ENCODE data around the gene ERMN.

ERMN gene

GRCh38 chr2:157329524-157329923 lies 3.9 kb upstream of the ERMN start:
- no peak for DNase-seq (ENCODE audit: low spot score)

- DNase-seq (ENCODE audit: low spot score) = peak; percentile 86
Measured at GRCh38 chr2:157327621-157328500, 2.2 kb upstream of the ERMN start.

GRCh38 chr2:157327200-157327599 lies 1.6 kb upstream of the ERMN start:
- DNase-seq (ENCODE audit: low spot score) = no peak

GRCh38 chr2:157326698-157327097 lies 1.1 kb upstream of the ERMN start:
- DNase-seq (ENCODE audit: low spot score) = no peak

- DNase-seq (ENCODE audit: low spot score) = peak; percentile 46
Measured at GRCh38 chr2:157324331-157324843, 1.2 kb downstream of the ERMN start.

GRCh38 chr2:157322432-157322831 lies 3.2 kb downstream of the ERMN start:
- no peak for DNase-seq (ENCODE audit: low spot score)

GRCh38 chr2:157321466-157321865 lies 4.2 kb downstream of the ERMN start:
- no peak for DNase-seq (ENCODE audit: low spot score)

- DNase-seq (ENCODE audit: low spot score) = no peak
Measured at GRCh38 chr2:157320409-157320808, 5.2 kb downstream of the ERMN start.

- no peak for DNase-seq (ENCODE audit: low spot score)
Measured at GRCh38 chr2:157319795-157320194, 5.8 kb downstream of the ERMN start.

GRCh38 chr2:157318884-157319283 lies 6.7 kb downstream of the ERMN start:
- no peak for DNase-seq (ENCODE audit: low spot score)

GRCh38 chr2:157315901-157316300 lies 9.7 kb downstream of the ERMN start:
- no peak for DNase-seq (ENCODE audit: low spot score)

GRCh38 chr2:157312866-157313486 lies 12.6 kb downstream of the ERMN start:
- no peak for DNase-seq (ENCODE audit: low spot score)

GRCh38 chr2:157311706-157312105 lies 13.9 kb downstream of the ERMN start:
- no peak for DNase-seq (ENCODE audit: low spot score)

GRCh38 chr2:157309878-157310277 lies 15.7 kb downstream of the ERMN start:
- no peak for DNase-seq (ENCODE audit: low spot score)

- no peak for DNase-seq (ENCODE audit: low spot score)
Measured at GRCh38 chr2:157307021-157307420, 18.6 kb downstream of the ERMN start.

- DNase-seq (ENCODE audit: low spot score) = no peak
Measured at GRCh38 chr2:157305723-157306110, 19.9 kb downstream of the ERMN start.

GRCh38 chr2:157304811-157305722 lies 20.6 kb downstream of the ERMN start:
- no peak for DNase-seq (ENCODE audit: low spot score)

GRCh38 chr2:157303612-157304011 lies 22.0 kb downstream of the ERMN start:
- DNase-seq (ENCODE audit: low spot score) = no peak

GRCh38 chr2:157302492-157303099 lies 23.0 kb downstream of the ERMN start:
- DNase-seq (ENCODE audit: low spot score) = peak; percentile 87

- no peak for DNase-seq (ENCODE audit: low spot score)
Measured at GRCh38 chr2:157301307-157301706, 24.3 kb downstream of the ERMN start.

GRCh38 chr2:157296958-157297357 lies 28.7 kb downstream of the ERMN start:
- no peak for DNase-seq (ENCODE audit: low spot score)

GRCh38 chr2:157296490-157296889 lies 29.1 kb downstream of the ERMN start:
- no peak for DNase-seq (ENCODE audit: low spot score)

Measured in hematopoietic multipotent progenitor cell treated with erythropoietin and hydrocortisone succinate and interleukin-3 and kit ligand, for 17 days (in vitro differentiated cells).